ENCODE results near the gene AATK.

GRCh38 chr17:81199482-81199830 lies 33.4 kb upstream of the AATK start:
- no peak for TF ChIP-seq POLR2A (IDR thresholded peaks at IDR 0.05; ENCODE audit: low read length)
- TF ChIP-seq GATA1 (IDR thresholded peaks at IDR 0.05; ENCODE audit: low read depth, low read length), result no peak
